KMS-11 (cell line): ENCODE results near the gene LIPE.

Experiments used
- H2AFZ ChIP-seq: fragments of 200-600 bp; sonication (generic); 2 replicates; pipeline ENCODE4 v1.6.1; 2016; ENCODE audit warnings: antibody characterized with exemption, mixed run types, low read depth
- H3K27ac ChIP-seq: fragments of 200-600 bp; sonication (generic); 2 replicates; pipeline ENCODE4 v1.6.1; 2016; ENCODE audit warnings: mild to moderate bottlenecking, mixed run types
- H3K27me3 ChIP-seq: fragments of 200-600 bp; sonication (generic); 2 replicates; pipeline ENCODE4 v1.6.1; 2017; ENCODE audit warnings: mild to moderate bottlenecking, low read depth, mixed run types, moderate library complexity; ENCODE audit not compliant: insufficient read depth
- H3K36me3 ChIP-seq: fragments of 200-600 bp; sonication (generic); 2 replicates; pipeline ENCODE4 v1.6.1; 2017; ENCODE audit warnings: mild to moderate bottlenecking, mixed run types; ENCODE audit not compliant: insufficient read depth
- H3K4me1 ChIP-seq: fragments of 200-600 bp; sonication (generic); 2 replicates; pipeline ENCODE4 v1.6.1; 2016; ENCODE audit warnings: mild to moderate bottlenecking, low read depth, mixed run types; ENCODE audit not compliant: poor library complexity, severe bottlenecking
- H3K4me2 ChIP-seq: fragments of 200-600 bp; sonication (generic); 2 replicates; pipeline ENCODE4 v1.7.0; 2016; ENCODE audit warnings: mild to moderate bottlenecking, mixed run types
- H3K4me3 ChIP-seq: fragments of 200-600 bp; sonication (generic); IDR thresholded peaks from 2 replicates; pipeline ENCODE4 v1.6.1; 2017; ENCODE audit warnings: low read depth, low read length, mixed read lengths; ENCODE audit not compliant: insufficient read depth
- H3K79me2 ChIP-seq: fragments of 200-600 bp; sonication (generic); 2 replicates; pipeline ENCODE4 v1.6.1; 2016; ENCODE audit warnings: low read depth, mixed run types; ENCODE audit not compliant: insufficient read depth
- H3K9ac ChIP-seq: fragments of 200-600 bp; sonication (generic); 2 replicates; pipeline ENCODE4 v1.6.1; 2016; ENCODE audit warnings: mild to moderate bottlenecking, mixed run types
- H4K20me1 ChIP-seq: fragments of 200-600 bp; sonication (generic); 2 replicates; pipeline ENCODE4 v1.6.1; 2016; ENCODE audit warnings: mild to moderate bottlenecking, mixed run types; ENCODE audit not compliant: insufficient read depth
- TF ChIP-seq, protein P1 (sequence below): fragments of 200-600 bp; sonication (generic); conservative IDR thresholded peaks from 2 replicates; pipeline ENCODE4 v1.6.1; 2017; ENCODE audit warnings: low read depth, mild to moderate bottlenecking, antibody characterized with exemption, low read length, moderate library complexity, mixed read lengths

The LIPE gene

DNA sequence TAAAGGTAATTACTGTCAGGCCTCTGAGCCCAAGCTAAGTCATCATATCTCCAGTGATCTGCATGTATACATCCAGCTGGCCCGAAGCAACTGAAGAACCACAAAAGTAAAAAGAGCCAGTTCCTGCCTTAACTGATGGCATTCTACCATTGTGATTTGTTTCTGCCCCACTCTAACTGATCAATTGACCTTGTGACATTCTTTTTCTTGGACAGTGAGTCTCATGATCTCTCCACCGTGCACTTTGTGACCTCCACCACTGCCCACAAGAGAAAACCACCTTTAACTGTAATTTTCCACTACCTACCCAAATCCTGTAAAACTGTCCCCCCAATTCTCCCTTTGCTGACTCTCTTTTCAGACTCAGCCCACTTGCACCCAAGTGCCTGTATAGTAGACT, 32.7 kb upstream of the LIPE start:
- no peak overlapping the region for H3K4me3 ChIP-seq
- no peak overlapping the region for H3K27ac ChIP-seq
- H4K20me1 ChIP-seq: no peaks in the 10 kb centered on the region
- H3K27me3 ChIP-seq: no peaks in the 10 kb centered on the region
- H3K9ac ChIP-seq: no peak overlapping the region
- no peaks in the 10 kb centered on the region for H3K4me1 ChIP-seq
- no peak overlapping the region for H2AFZ ChIP-seq
- H3K4me2 ChIP-seq: no peak overlapping the region
- TF ChIP-seq, protein P1, sequence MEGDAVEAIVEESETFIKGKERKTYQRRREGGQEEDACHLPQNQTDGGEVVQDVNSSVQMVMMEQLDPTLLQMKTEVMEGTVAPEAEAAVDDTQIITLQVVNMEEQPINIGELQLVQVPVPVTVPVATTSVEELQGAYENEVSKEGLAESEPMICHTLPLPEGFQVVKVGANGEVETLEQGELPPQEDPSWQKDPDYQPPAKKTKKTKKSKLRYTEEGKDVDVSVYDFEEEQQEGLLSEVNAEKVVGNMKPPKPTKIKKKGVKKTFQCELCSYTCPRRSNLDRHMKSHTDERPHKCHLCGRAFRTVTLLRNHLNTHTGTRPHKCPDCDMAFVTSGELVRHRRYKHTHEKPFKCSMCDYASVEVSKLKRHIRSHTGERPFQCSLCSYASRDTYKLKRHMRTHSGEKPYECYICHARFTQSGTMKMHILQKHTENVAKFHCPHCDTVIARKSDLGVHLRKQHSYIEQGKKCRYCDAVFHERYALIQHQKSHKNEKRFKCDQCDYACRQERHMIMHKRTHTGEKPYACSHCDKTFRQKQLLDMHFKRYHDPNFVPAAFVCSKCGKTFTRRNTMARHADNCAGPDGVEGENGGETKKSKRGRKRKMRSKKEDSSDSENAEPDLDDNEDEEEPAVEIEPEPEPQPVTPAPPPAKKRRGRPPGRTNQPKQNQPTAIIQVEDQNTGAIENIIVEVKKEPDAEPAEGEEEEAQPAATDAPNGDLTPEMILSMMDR: no peak
- no peaks in the 10 kb centered on the region for H3K79me2 ChIP-seq
- H3K36me3 ChIP-seq: no peaks in the 10 kb centered on the region

DNA sequence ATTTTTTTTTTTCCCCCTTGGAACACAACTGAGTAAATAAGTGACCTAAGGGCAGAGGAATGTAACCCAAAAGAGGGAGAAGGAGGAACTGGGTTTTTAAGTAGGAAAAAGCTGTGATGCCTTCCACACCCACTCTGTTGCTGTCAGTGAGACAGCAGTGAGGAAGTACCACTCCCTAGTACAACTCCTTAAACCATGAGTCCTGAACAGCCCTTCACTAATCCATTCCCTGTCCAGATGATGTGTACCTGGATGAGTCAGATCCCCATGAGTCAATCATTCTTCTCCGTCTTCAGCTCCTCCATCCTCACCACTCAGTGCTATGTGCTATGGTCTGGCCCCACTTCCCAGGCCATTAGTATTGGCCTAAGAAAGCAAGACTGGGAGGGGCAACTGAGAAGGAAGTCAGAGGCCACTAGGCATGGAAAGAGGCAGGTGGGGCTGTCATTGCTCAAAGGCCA, 28.5 kb upstream of the LIPE start:
- TF ChIP-seq, protein P1: no peak
- Histone ChIP-seq H2AFZ (no peak overlapping the region), H3K4me2 (no peak overlapping the region), H3K4me3 (no peak overlapping the region), H3K79me2 (no peaks in the 10 kb centered on the region), H3K9ac (no peak overlapping the region), H3K27me3 (no peaks in the 10 kb centered on the region), H3K27ac (no peak overlapping the region), H3K36me3 (no peaks in the 10 kb centered on the region), H4K20me1 (no peaks in the 10 kb centered on the region), H3K4me1 (no peaks in the 10 kb centered on the region)

DNA sequence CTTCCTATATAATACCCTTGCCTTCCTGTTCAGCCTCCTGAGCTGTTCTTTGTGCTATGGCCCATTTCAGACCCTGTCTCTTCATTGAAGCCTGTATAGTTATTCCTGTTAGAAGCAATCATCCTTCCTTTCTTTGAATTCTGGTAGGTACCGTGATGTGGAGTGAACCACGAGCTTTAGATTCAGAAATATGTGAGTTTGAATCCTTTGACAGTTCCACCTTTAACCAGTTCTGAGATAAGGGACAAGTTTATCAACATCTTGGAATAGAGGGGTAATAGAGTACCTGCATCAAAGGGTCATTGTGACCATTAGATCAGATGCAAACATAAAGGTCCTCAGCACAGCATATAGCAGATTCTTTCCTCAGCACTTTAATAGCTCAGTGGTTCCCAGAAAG, 27.9 kb upstream of the LIPE start:
- Histone ChIP-seq H3K36me3 (no peaks in the 10 kb centered on the region), H3K27ac (no peak overlapping the region), H3K9ac (no peak overlapping the region), H3K4me2 (no peak overlapping the region), H3K4me1 (peaks cover 3% of the 10 kb centered on the region), H3K27me3 (no peaks in the 10 kb centered on the region), H2AFZ (no peak overlapping the region), H4K20me1 (no peaks in the 10 kb centered on the region), H3K4me3 (no peak overlapping the region), H3K79me2 (no peaks in the 10 kb centered on the region)
- TF ChIP-seq, protein P1: no peak

DNA sequence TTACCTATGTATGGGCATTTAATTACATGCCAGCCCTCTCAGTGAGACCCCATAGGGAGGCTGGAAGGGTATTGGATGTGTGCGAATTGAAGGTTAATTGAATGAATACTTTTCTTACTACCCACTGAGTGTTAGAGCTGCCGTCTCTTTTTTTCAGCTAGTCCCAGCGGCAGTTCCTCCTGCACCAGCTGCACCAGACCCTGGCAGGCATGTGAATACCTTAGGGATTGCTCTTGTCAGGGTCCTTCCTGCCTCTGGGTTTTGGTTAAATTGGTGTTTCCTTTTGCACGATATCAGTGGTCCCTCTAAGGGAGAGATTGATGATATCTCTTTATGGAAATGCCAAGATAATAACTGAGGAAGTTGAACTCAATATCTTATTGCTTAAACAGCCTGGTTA, 25.4 kb upstream of the LIPE start:
- Histone ChIP-seq H3K9ac (no peak overlapping the region), H3K79me2 (no peaks in the 10 kb centered on the region), H2AFZ (no peak overlapping the region), H3K4me1 (peaks cover 5% of the 10 kb centered on the region), H3K4me3 (no peak overlapping the region), H3K27ac (no peak overlapping the region), H4K20me1 (no peaks in the 10 kb centered on the region), H3K4me2 (no peak overlapping the region), H3K36me3 (no peaks in the 10 kb centered on the region), H3K27me3 (no peaks in the 10 kb centered on the region)
- TF ChIP-seq, protein P1: no peak
